AG09309 (cell line): ENCODE measurements around the gene HOXD4.

Experiments
- DNase-seq: peaks from one replicate; pipeline ENCODE4 v3.0.0-alpha.2; 2010; ENCODE audit warnings: low read depth
- H3K4me3 ChIP-seq: 2 replicates; pipeline ENCODE4 v1.5.1; 2011; ENCODE audit warnings: mild to moderate bottlenecking, low read depth, low read length, moderate library complexity; ENCODE audit not compliant: control insufficient read depth
- TF ChIP-seq, protein P1 (sequence below): IDR thresholded peaks from 2 replicates; pipeline ENCODE4 v1.5.1; 2011; ENCODE audit warnings: mild to moderate bottlenecking, low read depth, low read length, inconsistent platforms; ENCODE audit not compliant: insufficient read depth, control insufficient read depth; ENCODE audit errors: missing control alignments

The HOXD4 gene

DNA sequence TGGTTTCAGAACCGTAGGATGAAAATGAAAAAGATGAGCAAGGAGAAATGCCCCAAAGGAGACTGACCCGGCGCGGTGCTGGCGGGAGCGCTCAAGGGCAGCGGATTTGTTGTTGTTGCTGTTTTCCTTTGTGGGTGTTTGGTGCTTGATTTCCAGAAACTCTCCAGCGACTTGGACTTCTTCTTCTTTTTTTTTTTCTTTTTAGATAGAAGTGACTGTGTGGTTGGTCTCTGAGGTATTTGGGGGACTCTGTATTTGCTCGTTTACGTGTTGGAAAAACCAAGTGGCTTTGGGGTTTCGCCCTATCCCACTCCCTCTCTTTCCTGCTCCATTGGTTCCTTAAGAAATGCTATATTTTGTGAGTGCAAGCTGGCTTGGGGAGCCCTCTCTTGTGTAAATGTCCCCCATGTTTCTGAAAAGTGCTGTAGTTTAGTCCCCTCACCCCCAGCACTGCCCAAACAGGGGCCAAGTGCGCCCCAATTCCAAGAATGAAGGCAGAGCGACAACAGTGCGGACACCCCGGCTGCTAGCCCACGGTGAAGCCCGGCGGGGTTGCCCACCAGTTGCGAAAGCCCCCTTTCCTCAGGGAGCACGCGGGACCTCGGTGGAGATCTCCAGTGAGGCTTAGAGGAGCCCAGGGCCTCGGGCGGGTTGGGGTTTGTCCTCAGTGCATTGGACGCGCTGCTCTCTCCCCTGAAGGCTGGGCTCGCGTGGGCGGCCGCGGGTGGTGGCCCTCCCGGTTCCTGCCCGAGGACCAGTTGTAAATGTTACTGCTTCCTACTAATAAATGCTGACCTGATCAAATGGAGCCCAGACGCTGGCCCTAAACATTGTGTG, 27.0 kb upstream of the HOXD4 start:
- H3K4me3 ChIP-seq, result no peak overlapping the region
- TF ChIP-seq, protein P1, sequence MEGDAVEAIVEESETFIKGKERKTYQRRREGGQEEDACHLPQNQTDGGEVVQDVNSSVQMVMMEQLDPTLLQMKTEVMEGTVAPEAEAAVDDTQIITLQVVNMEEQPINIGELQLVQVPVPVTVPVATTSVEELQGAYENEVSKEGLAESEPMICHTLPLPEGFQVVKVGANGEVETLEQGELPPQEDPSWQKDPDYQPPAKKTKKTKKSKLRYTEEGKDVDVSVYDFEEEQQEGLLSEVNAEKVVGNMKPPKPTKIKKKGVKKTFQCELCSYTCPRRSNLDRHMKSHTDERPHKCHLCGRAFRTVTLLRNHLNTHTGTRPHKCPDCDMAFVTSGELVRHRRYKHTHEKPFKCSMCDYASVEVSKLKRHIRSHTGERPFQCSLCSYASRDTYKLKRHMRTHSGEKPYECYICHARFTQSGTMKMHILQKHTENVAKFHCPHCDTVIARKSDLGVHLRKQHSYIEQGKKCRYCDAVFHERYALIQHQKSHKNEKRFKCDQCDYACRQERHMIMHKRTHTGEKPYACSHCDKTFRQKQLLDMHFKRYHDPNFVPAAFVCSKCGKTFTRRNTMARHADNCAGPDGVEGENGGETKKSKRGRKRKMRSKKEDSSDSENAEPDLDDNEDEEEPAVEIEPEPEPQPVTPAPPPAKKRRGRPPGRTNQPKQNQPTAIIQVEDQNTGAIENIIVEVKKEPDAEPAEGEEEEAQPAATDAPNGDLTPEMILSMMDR, result no peak
- DNase-seq, result no peak

DNA sequence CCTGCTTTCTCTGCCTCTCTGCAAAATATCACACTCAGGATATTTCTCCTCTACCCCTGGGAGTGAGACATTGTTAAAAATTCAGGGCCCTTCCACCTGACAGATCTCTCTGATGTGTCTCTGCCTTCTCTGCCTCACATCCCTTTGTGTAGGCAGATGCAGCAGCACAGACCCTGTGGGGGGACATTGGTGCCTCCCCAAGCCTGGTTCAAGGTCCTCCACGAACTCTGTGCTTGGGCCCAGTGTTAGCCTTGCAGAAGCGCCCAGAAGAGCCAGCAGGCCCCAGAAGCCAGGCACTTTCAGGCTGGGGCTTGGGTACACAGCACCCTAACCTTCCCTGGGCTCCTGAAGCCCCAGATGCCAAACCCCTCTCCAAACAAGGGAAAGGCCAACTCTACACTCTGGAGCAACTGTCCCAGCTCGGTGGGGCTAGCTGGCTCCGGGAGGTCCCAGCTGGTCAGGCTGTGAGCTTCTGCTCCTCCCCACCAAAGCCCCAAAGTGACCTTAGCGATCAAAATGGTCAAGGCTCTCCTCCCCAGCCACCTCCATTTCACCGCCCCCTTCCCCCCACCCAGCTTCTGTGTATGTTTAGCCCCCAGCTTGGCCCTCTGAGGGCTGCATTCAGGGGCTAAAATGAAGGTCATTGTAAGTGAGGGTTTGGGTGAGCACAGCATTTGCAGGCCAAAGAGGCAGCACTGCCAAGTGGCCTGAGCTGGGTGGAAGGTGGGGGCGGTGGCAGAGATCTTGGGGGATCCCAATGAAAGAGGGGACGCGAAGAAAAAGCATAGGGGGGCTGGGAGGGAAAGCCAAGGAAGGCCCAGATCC, 26.2 kb upstream of the HOXD4 start:
- DNase-seq, result no peak
- TF ChIP-seq, protein P1, result no peak

DNA sequence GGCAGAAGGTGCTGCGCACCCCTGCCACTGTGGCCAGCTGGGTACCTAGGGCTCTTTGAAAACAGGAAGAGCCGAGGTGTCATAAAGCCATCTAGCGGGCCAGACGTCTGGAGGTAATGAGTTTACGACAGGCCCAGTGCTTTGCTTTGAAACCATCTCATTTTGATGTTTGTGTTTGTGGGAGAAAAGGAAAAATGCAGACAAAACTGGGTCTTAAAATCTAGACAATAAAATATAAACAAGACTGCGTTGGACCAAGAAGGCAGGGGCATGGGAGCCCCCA, 25.6 kb upstream of the HOXD4 start:
- DNase-seq, result no peak
- TF ChIP-seq, protein P1, result no peak
- H3K4me3 ChIP-seq, result no peak overlapping the region

More for the DNA sequence above, 26.2 kb upstream of the HOXD4 start:
- H3K4me3 ChIP-seq, result no peak overlapping the region

DNA sequence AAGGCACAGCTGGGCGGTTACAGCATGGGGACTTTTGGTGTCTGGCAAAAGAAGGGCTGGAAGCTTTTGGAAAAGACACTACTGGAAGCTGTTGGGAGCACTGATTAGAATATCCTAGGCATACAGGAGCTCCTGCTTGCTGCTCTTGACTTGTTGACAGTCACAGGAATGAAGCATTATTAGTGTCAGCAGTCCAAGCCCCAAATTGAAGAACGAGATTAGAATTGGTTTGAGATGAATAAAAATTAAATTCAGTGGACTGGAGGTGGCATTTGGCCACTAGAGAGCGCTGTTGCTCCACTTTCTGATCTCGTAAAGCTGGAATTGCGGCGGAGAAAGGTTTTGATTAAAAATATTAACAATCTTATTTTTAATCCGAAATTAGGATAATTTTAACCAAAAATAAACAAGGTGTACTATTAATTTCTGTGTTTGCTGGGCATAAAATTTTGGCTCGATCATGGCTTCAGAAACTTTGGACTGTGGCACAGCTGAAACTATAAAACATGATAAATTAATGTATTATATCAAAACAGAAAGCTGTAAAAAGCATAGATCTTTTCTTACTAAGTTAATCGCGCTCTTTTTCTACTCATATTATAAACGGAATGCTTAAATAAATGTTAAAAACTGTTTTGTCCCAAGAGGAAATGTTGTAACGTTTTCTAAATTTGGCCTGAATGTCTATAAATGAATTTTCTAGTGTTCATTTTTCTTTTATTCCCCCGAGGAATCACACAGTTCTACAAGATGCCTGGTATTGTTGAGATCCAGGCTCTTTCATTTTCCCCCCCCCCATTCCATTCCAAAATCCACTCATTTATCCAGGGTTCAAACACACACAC, 24.2 kb upstream of the HOXD4 start:
- TF ChIP-seq, protein P1, result peak; percentile 73
- no peak for DNase-seq
- H3K4me3 ChIP-seq, result no peak overlapping the region; the same call in 1 of the 2 replicates

DNA sequence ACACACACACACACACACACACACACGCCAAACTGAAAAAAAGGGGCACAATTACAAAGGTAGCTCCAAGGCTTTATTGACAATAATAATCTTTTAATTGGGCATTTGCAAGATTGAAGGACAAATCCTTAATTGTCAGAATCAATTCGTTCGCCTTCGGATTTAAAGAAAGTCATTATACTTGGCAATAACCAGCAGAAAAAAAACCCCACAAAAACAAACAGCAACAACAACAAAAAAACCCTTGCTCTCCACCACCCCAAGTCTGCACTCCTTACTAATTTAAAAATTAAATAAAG, 23.6 kb upstream of the HOXD4 start:
- TF ChIP-seq, protein P1, result no peak
- no peak overlapping the region for H3K4me3 ChIP-seq
- no peak for DNase-seq

DNA sequence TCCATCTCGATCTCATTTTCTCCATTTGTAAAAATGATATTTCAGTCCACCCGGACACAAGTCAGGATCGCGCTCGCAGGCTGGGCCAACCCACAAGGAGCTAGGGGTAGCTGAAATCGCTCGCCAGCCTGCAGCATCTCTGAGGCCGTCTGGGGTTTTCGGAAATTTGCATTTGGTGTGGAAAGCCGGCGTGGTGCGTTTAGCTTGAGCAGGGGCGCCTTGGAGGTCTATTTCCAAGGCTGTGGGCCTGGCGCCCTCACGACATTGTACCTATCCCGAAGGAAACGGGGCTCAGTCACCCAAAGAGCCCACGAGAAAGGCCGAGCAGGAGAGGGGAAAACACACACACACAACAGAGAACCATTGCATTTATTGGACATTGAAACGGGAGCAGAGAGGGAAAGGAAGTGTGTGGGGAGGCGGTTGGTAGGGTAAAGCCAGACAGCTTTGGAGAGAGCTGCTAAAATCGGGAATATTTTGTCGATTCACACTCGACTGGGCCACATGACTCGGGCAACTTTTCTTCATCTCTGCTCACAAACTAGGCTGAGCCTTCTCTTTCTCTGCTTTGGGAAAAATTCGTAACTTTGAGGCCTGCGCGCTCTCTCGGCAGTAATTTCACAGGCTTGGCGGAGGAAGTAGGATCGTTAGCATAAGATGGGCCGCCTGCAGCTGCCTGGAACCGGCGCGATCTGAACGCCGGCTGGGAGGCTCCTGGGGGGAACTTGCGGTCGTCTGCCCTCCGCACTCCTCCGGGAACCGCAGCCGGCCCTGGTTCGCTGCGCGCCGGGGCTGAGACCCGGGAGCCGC, 23.0 kb upstream of the HOXD4 start:
- no peak for DNase-seq
- peak overlapping the region; percentile 58 for H3K4me3 ChIP-seq

More for the DNA sequence above, 23.0 kb upstream of the HOXD4 start:
- TF ChIP-seq, protein P1, result no peak
